GM08714 (cell line): Measurements from ENCODE around the gene VOPP1.
"Not testable (repeated sequence)": the region's sequence is repeated elsewhere in the genome, so short reads cannot be mapped to it uniquely, and the experiment has no call there.

ENCODE experiments used
- H3K4me3 ChIP-seq: fragments of 200-500 bp; sonication (Bioruptor generic); 2 replicates; pipeline ENCODE4 v1.5.1; 2014; ENCODE audit warnings: mild to moderate bottlenecking, low read length, inconsistent platforms
- ZNF274 ChIP-seq: IDR thresholded peaks from 2 replicates; pipeline ENCODE4 v1.6.1; 2012; ENCODE audit warnings: mild to moderate bottlenecking, low read depth, low read length

The VOPP1 gene

GRCh38 chr7:55572378-55573233 lies at the start of gene VOPP1:
TSS of gene VOPP1 (minus strand) at chr7:55572502. CDS start at chr7:55572324, 178 bp downstream.
- no peak for TF ChIP-seq ZNF274
- H3K4me3 ChIP-seq: peak within 1 kb of the TSS; percentile 90

DNA sequence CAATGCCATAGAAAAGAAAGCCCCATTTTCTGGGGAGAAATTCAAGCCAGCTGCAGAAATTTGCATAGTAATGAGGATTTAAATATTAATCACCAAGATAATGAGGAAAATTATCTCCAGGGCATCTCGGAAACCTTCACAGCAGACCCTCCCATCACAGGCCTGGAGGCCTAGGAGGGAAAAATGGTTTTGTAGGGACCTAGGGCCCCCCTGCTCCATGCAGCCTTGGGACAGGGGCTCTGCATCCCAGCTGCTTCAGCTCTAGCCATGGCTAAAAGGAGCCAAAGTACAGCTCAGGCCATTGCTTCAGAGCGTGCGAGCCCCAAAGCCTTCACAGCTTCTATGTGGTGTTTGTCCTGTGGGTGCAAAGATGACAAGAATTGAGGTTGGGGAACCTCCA lies 46.6 kb upstream of the VOPP1 start:
- no peak for TF ChIP-seq ZNF274
- no peak overlapping the region for H3K4me3 ChIP-seq

DNA sequence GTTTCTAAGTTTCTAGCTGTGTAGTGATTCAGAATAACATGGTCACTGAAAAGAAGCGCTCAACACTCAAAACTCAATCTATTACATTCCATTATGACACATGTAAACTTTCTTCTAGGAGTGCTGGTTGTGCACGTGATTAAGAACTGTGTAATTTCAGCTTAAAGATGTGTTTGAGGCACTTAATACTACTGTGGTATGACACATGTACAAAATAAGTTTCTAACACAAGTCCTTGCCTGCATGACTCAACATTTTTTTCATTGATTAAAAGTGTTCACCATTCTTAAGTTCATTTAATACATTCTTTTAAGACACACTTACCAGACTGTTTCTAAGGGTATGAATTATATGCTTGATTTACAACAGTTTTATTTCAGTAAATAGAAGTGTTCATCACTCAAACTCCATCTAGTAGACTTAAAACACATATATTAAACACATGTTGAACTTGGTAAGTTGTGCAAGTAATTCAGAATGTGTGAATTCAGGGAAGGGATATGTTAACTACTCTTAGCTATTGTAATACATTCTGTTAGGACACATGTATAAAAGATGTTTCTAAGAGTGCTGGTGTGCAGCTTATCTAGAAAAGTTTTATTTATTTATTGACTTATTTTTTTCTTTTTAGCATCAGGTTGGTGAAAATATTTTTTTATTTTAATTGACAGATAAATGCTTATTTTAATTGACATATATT lies 42.2 kb upstream of the VOPP1 start:
- H3K4me3 ChIP-seq: not testable (repeated sequence)

DNA sequence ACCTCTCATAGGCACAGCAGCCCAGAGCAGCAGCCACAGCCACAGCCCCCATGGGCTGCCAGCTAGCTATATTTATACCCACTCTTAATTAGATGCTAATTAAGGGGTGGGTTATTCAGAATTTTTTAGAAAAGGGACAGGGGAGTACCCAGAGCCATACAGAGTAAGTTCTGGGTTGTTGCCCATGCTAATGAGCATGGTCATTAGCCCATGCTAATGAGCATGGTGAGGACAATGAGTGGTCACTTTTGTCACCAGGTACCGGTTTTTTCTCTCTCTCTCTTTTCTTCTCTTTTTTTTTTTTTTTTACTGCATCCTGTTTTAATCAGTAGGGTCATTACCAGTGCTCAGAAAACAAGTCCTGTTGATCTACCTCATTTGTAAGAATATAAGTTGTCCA lies 37.4 kb upstream of the VOPP1 start:
- not testable (repeated sequence) for H3K4me3 ChIP-seq

GRCh38 chr7:55605661-55606060 lies 33.4 kb upstream of the VOPP1 start:
- H3K4me3 ChIP-seq: not testable (repeated sequence)

GRCh38 chr7:55597944-55598499 lies 25.7 kb upstream of the VOPP1 start:
- H3K4me3 ChIP-seq: not testable (repeated sequence)

DNA sequence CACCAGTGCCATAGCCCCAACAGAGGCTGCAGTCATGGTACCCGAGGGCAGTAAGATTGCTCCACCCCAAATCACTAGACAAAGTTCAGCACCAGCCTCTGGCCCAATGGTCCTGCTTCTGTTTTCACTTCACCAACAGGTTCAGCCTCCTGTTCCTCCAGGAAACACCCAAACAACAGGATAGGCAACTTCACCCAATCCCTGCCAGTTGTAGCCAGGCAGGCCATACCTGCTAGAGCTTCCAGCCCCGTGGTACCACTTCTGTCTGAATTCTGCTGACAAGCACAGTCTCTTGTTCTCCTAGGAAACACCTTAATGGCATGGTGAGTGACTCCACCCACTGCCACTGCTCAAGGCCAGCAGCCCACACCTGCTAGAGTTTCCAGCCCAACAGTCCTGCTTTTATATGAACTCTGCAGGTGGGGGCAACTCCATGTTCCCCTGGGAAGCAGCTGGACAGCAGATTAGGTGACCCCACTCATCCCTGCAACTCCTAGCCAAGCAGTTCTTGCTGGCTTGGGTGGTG lies 25.0 kb upstream of the VOPP1 start:
- H3K4me3 ChIP-seq: not testable (repeated sequence)

DNA sequence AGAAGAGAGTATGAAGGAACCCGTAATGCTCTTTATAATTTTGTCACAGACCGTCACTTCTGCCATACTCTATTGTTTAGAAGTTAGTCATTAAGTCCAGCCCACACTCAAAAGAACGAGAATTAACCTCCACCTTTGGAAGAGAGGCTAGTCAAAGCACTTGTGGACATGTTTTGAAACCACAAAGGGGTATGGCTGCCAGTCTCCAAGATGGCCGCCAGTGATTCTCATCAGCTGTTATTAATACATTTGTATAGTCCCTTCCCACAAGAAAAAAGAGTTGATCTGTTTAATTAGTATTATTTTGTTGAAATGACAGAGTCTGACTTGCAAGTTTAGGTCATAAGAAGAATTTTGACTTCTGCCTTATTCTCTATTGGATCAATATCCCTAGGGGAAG lies 23.2 kb upstream of the VOPP1 start:
- H3K4me3 ChIP-seq: no peak overlapping the region
- no peak for TF ChIP-seq ZNF274

DNA sequence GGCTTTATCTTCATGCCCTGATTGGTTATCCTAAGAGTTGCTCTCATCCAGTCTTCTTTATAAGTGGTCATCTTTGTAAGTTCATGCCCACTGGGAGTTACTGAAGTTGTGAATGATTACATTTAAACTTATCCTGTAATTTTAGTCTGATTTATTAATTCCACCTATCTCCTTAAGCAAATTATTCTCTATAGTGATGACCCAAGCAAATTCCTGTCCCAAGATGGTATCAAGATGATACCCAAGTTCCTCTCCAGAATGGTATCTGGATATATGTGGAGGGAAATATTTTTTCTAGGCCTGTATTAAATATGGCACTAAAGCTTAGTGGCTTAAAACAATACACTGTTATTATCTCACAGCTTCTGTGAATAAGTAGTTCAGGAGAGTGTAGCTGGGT lies 22.6 kb upstream of the VOPP1 start:
- H3K4me3 ChIP-seq: no peak overlapping the region

DNA sequence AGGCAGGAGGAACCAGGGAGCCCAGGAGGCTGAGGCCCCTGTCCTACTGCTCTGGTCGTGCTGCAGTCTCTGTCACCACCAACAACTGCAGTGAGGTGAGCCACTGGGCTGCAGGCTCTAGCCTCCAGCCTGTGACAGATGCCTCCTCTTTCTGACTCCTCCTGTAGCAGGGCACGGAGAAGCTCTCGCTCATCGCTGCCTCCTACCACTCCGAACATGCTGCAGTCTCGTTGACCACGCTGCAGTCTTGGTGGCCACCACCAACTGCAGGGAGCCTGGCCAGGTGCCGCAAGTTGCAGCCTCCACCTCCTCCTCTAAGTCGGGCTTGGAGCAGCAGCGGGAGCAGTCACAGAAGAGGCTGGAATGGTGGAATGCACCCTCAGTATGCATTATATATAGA lies 22.1 kb upstream of the VOPP1 start:
- H3K4me3 ChIP-seq: no peak overlapping the region
- no peak for TF ChIP-seq ZNF274

More for the DNA sequence above, 22.6 kb upstream of the VOPP1 start:
- TF ChIP-seq ZNF274: no peak

GRCh38 chr7:55593515-55594318 lies 21.4 kb upstream of the VOPP1 start:
- TF ChIP-seq ZNF274: no peak
- H3K4me3 ChIP-seq: no peak overlapping the region

- TF ChIP-seq ZNF274: no peak
- no peak overlapping the region for H3K4me3 ChIP-seq
These were observed 20.8 kb upstream of the VOPP1 start for GRCh38 chr7:55593172-55593514.

GRCh38 chr7:55592492-55592891 lies 20.2 kb upstream of the VOPP1 start:
- no peak for TF ChIP-seq ZNF274
- no peak overlapping the region for H3K4me3 ChIP-seq

DNA sequence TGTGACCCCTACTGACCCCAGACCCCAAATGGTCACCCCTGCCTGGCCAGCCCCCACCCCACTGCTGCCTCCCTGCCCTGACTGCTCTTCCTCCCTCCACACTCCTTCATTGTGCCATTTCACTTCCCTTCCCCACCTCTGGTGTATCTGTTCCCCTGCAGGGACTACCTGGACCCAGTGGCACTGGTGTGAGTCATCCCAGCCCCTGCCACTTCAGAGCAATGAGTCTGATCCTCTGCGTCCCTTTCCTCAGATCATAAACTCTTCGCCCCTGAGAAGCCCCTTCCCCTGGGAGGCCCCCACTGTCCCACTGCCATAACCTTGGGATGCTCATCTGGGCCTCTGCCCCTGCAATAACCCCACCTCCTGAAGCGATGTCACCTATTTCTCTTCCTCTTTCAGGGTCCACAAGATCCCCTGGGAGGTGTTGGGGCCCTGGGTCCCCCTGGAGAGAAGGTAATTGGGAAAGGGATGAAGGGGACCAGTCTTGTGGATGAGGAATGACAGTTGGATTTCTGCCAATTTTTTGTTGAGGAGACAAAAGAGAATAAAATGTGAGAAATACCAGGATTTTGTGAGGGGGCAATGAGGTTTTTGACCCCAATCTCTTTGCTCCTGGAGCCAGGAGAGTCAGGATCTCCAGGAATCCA lies 19.1 kb upstream of the VOPP1 start:
- H3K4me3 ChIP-seq: no peak overlapping the region
- TF ChIP-seq ZNF274: no peak
